ENCODE results near the gene SMAD3.

- TF ChIP-seq, protein P1, sequence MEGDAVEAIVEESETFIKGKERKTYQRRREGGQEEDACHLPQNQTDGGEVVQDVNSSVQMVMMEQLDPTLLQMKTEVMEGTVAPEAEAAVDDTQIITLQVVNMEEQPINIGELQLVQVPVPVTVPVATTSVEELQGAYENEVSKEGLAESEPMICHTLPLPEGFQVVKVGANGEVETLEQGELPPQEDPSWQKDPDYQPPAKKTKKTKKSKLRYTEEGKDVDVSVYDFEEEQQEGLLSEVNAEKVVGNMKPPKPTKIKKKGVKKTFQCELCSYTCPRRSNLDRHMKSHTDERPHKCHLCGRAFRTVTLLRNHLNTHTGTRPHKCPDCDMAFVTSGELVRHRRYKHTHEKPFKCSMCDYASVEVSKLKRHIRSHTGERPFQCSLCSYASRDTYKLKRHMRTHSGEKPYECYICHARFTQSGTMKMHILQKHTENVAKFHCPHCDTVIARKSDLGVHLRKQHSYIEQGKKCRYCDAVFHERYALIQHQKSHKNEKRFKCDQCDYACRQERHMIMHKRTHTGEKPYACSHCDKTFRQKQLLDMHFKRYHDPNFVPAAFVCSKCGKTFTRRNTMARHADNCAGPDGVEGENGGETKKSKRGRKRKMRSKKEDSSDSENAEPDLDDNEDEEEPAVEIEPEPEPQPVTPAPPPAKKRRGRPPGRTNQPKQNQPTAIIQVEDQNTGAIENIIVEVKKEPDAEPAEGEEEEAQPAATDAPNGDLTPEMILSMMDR (conservative IDR thresholded peaks at IDR 0.05 in 1 of 2, IDR thresholded peaks at IDR 0.05 in 1 of 2; ENCODE audit: extremely low read depth in 1 of 2, insufficient read depth in 1 of 2, low read depth in 1 of 2, low read length in 2 of 2) = no peak
- no peak for TF ChIP-seq EZH2 (IDR thresholded peaks at IDR 0.05; ENCODE audit: borderline replicate concordance, low read length)
Measured at GRCh38 chr15:67175643-67176071, 110.3 kb downstream of the SMAD3 start.
